Measurements from ENCODE around the gene SEC11A. TPM values are rescaled to one million over a fixed set of nuclear protein-coding genes. Genes with fewer than 3 reads are reported as not detected.
"Not testable (repeated sequence)": the region's sequence is repeated elsewhere in the genome, so short reads cannot be mapped to it uniquely, and the experiment has no call there.

The SEC11A gene
- total RNA-seq, 2 experiments from 2014 or later, result 82.3 to 87.8 TPM

DNA sequence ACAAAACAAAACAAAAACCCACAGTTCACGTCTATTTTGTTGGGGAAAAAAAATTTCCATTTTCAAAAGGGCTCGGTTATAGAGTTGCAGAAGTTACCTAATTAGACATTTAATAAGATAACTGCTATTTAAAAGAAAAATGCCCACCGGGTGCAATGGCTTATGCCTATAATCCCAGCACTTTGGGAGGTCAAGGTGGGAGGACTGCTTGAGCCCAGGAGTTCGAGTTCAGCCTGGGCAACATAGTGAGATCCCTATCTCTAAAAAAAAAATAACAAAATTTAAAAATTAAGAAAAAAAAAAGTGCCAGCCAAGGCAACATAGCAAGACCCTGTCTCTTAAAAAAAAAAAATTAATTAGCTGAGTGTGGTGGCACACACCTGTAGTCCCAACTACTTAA is 19.2 kb downstream of the SEC11A start:
- Mint-ChIP-seq H3K4me1 (ENCODE audit: low read depth) (peaks cover 44% of the 10 kb centered on the region), H3K9me3 (no peaks in the 10 kb centered on the region), H3K36me3 (ENCODE audit: low read depth) (peaks cover 15% of the 10 kb centered on the region), H3K27me3 (no peaks in the 10 kb centered on the region), H3K4me3 (no peak overlapping the region), H3K27ac (no peak overlapping the region)
- CTCF ChIA-PET, result interaction anchor here (1.4 kb wide), 1 partner anchor 9 kb away, joined by 3 read pairs; no protein-coding TSS in a partner anchor
- POLR2A ChIA-PET, result interaction anchor here (1.1 kb wide), 1 partner anchor 62 kb away, joined by 3 read pairs; no protein-coding TSS in a partner anchor
- DNase-seq, result no peak
- TF ChIP-seq, protein P1, sequence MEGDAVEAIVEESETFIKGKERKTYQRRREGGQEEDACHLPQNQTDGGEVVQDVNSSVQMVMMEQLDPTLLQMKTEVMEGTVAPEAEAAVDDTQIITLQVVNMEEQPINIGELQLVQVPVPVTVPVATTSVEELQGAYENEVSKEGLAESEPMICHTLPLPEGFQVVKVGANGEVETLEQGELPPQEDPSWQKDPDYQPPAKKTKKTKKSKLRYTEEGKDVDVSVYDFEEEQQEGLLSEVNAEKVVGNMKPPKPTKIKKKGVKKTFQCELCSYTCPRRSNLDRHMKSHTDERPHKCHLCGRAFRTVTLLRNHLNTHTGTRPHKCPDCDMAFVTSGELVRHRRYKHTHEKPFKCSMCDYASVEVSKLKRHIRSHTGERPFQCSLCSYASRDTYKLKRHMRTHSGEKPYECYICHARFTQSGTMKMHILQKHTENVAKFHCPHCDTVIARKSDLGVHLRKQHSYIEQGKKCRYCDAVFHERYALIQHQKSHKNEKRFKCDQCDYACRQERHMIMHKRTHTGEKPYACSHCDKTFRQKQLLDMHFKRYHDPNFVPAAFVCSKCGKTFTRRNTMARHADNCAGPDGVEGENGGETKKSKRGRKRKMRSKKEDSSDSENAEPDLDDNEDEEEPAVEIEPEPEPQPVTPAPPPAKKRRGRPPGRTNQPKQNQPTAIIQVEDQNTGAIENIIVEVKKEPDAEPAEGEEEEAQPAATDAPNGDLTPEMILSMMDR (IDR thresholded peaks at IDR 0.05), result no peak
- intact Hi-C loops (cut with micrococcal nuclease), result no loop called here
- no peak for ATAC-seq

DNA sequence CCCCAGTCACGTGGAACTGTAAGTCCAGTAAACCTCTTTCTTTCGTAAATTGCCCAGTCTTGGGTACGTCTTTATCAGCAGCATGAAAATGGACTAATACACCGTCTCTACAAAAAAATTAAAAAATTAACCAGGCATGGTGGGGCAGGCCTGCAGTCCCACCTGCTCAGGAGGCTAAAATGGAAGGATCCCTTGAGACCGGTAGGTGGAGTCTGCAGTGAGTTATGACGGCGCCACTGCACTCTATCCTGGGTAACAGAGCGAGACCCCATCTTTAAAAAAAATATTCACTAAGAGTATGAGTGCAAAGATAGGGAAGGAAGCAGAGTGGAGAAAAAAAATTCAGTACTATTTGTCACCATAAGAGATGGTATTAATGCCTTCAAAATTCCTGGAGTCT is 25.6 kb downstream of the SEC11A start:
- ATAC-seq (no peak), DNase-seq (no peak)
- intact Hi-C loops (cut with micrococcal nuclease), result no loop called here
- Mint-ChIP-seq H3K27ac (no peak overlapping the region), H3K4me3 (no peak overlapping the region), H3K4me1 (ENCODE audit: low read depth) (peaks cover 14% of the 10 kb centered on the region), H3K27me3 (no peaks in the 10 kb centered on the region), H3K36me3 (ENCODE audit: low read depth) (peaks cover 35% of the 10 kb centered on the region), H3K9me3 (no peaks in the 10 kb centered on the region)
- TF ChIP-seq, protein P1 (IDR thresholded peaks at IDR 0.05), result no peak
- ChIA-PET POLR2A (no interaction called here), CTCF (no interaction called here)

DNA sequence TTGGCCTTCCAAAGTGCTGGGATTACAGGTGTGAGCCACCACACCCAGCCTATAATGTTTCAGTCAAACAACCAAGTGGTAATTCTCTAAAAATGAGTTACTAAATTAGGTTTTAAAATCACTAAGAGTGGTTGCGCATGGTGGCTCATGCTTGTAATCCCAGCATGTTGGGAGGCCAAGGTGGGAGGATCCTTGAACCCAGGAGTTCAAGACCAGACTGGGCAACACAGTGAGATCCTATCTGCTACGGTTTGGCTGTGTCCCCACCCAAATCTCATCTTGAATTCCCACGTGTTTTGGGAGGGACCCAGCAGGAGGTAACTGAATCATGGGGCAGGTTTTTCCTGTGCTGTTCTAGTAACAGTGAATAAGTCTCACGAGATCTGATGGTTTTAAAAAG is 26.1 kb downstream of the SEC11A start:
- no peak for ATAC-seq
- Mint-ChIP-seq H3K9me3 (no peaks in the 10 kb centered on the region), H3K27me3 (no peaks in the 10 kb centered on the region), H3K4me3 (no peak overlapping the region), H3K27ac (no peak overlapping the region), H3K36me3 (ENCODE audit: low read depth) (peaks cover 37% of the 10 kb centered on the region), H3K4me1 (ENCODE audit: low read depth) (peaks cover 14% of the 10 kb centered on the region)
- no peak for DNase-seq
- CTCF ChIA-PET, result no interaction called here
- intact Hi-C loops (cut with micrococcal nuclease), result no loop called here
- TF ChIP-seq, protein P1 (IDR thresholded peaks at IDR 0.05), result no peak
- POLR2A ChIA-PET, result no interaction called here

DNA sequence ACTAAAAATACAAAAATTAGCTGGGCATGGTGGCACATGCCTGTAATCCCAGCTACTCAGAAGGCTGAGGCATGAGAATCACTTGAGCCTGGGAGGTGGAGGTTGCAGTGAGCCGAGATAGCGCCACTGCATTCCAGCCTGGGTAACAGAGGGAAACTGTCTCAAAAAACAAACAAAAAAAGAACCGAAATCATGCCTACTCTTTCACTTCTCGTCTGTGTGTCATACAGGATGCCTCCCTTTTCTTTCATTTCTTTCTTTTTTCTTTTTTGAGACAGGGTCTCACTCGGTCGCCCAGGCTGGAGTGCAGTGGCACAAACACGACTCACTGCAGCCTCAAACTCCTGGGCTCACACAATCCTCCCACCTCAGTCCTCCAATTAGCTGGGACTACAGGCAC is 29.5 kb downstream of the SEC11A start:
- H3K27ac Mint-ChIP-seq; H3K27me3 Mint-ChIP-seq; ATAC-seq; CTCF ChIA-PET; intact Hi-C loops (cut with micrococcal nuclease); H3K9me3 Mint-ChIP-seq; H3K4me3 Mint-ChIP-seq; DNase-seq: not testable (repeated sequence)
- Mint-ChIP-seq H3K4me1 (ENCODE audit: low read depth) (peaks cover 18% of the 10 kb centered on the region), H3K36me3 (ENCODE audit: low read depth) (peaks cover 40% of the 10 kb centered on the region)
- POLR2A ChIA-PET, result interaction anchor here (1.2 kb wide), 1 partner anchor 27 kb away, joined by 3 read pairs; no protein-coding TSS in a partner anchor

DNA sequence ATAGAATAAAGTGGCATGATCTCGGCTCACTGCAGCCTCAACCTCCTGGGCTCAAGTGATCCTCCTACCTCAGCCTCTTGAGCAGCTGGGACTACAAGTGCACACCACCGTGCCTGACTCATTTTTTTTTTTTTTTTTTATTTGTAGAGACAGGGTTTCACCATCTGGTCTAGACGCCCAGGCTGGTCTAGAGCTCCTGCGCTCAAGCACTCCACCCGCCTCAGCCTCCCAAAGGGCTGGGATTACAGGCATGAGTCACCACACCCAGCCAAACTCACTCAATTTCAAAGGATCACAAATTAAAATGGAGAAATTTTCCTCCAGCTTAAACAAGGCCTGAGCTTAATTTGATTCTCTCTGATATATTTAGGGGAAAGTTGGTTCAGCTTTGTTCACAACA is 30.6 kb downstream of the SEC11A start:
- Mint-ChIP-seq H3K27ac (no peak overlapping the region), H3K36me3 (ENCODE audit: low read depth) (peaks cover 37% of the 10 kb centered on the region), H3K4me1 (ENCODE audit: low read depth) (peaks cover 16% of the 10 kb centered on the region), H3K4me3 (no peak overlapping the region), H3K9me3 (no peaks in the 10 kb centered on the region), H3K27me3 (no peaks in the 10 kb centered on the region)
- TF ChIP-seq, protein P1 (IDR thresholded peaks at IDR 0.05), result no peak
- no peak for DNase-seq
- ChIA-PET CTCF (no interaction called here), POLR2A (no interaction called here)
- no peak for ATAC-seq
- intact Hi-C loops (cut with micrococcal nuclease), result no loop called here

DNA sequence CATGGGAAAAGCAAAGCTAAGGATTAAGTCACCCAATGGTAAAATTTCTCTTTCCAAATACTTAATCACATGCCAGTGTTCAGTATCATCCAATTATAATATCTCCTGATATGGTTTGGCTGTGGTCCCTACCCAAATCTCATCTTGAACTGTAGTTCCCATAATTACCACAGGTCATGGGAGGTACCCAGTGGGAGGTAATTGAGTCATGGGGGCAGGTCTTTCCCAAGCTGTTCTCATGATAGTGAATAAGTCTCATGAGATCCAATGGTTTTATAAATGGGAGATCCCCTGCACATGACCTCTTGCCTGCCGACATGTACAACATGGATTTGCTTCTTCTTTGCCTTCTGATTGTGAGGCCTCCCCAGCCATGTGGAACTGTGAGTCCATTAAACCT is 31.8 kb downstream of the SEC11A start:
- Mint-ChIP-seq H3K27me3 (no peaks in the 10 kb centered on the region), H3K4me1 (ENCODE audit: low read depth) (peaks cover 16% of the 10 kb centered on the region), H3K4me3 (no peak overlapping the region), H3K27ac (no peak overlapping the region), H3K9me3 (no peaks in the 10 kb centered on the region), H3K36me3 (ENCODE audit: low read depth) (peaks cover 38% of the 10 kb centered on the region)
- DNase-seq (no peak), ATAC-seq (no peak)
- ChIA-PET CTCF (no interaction called here), POLR2A (interaction anchor here (0.6 kb wide), 1 partner anchor 26 kb away, joined by 3 read pairs; no protein-coding TSS in a partner anchor)
- TF ChIP-seq, protein P1 (IDR thresholded peaks at IDR 0.05), result no peak
- intact Hi-C loops (cut with micrococcal nuclease), result no loop called here

Data from activated CD8-positive, alpha-beta T cell treated with anti-CD3 and anti-CD28 coated beads for 36 hours (primary cell).